Effector memory CD4-positive, alpha-beta T cell (primary cell): ENCODE data around the gene MT1HL1.

ENCODE experiments used
- DNase-seq, 3 donors: peaks; one replicate each; pipeline ENCODE4 v3.0.0-alpha.2; 2020
- H3K27ac ChIP-seq: 2 replicates; pipeline ENCODE4 v1.7.0; 2013; ENCODE audit warnings: mild to moderate bottlenecking, low read length, moderate library complexity; ENCODE audit not compliant: insufficient read depth, poor library complexity, severe bottlenecking
- H3K27me3 ChIP-seq: replicated peaks from 2 replicates; pipeline ENCODE4 v1.7.0; 2013; ENCODE audit warnings: mild to moderate bottlenecking, low read length; ENCODE audit not compliant: insufficient read depth, control insufficient read depth, poor library complexity, severe bottlenecking
- H3K36me3 ChIP-seq: 2 replicates; pipeline ENCODE4 v1.7.0; 2013; ENCODE audit warnings: mild to moderate bottlenecking, low read length, moderate library complexity; ENCODE audit not compliant: control insufficient read depth, insufficient read depth
- H3K4me1 ChIP-seq: 2 replicates; pipeline ENCODE4 v1.7.0; 2013; ENCODE audit warnings: low read length, mild to moderate bottlenecking; ENCODE audit not compliant: control insufficient read depth, insufficient read depth, poor library complexity, severe bottlenecking
- H3K4me3 ChIP-seq: 2 replicates; pipeline ENCODE4 v1.7.0; 2013; ENCODE audit warnings: low read length, low read depth, mild to moderate bottlenecking; ENCODE audit not compliant: insufficient read depth, poor library complexity, severe bottlenecking
- H3K9me3 ChIP-seq: 2 replicates; pipeline ENCODE4 v1.7.0; 2013; ENCODE audit warnings: mild to moderate bottlenecking, low read length, moderate library complexity; ENCODE audit not compliant: control insufficient read depth

MT1HL1 gene

GRCh38 chr1:237025358-237026074, 21.3 kb upstream of the MT1HL1 start:
- H3K9me3 ChIP-seq, result no peaks in the 10 kb centered on the region
- no peak overlapping the region for H3K4me3 ChIP-seq
- H3K27ac ChIP-seq, result no peak overlapping the region

GRCh38 chr1:237018896-237019295, 14.7 kb upstream of the MT1HL1 start:
- no peaks in the 10 kb centered on the region for H3K27me3 ChIP-seq
- H3K36me3 ChIP-seq, result no peaks in the 10 kb centered on the region
- no peaks in the 10 kb centered on the region for H3K9me3 ChIP-seq
- H3K4me3 ChIP-seq, result no peak overlapping the region
- no peaks in the 10 kb centered on the region for H3K4me1 ChIP-seq
- no peak overlapping the region for H3K27ac ChIP-seq
- DNase-seq, result no peak

More at GRCh38 chr1:237025358-237026074, 21.3 kb upstream of the MT1HL1 start:
- Histone ChIP-seq H3K27me3 (peaks cover 5% of the 10 kb centered on the region), H3K4me1 (no peaks in the 10 kb centered on the region), H3K36me3 (no peaks in the 10 kb centered on the region)
- no peak for DNase-seq

GRCh38 chr1:237016626-237017025, 12.4 kb upstream of the MT1HL1 start:
- peaks cover 3% of the 10 kb centered on the region for H3K27me3 ChIP-seq
- H3K4me1 ChIP-seq, result no peaks in the 10 kb centered on the region
- DNase-seq, result no peak
- no peak overlapping the region for H3K27ac ChIP-seq
- H3K4me3 ChIP-seq, result no peak overlapping the region
- no peaks in the 10 kb centered on the region for H3K9me3 ChIP-seq
- H3K36me3 ChIP-seq, result no peaks in the 10 kb centered on the region

- Histone ChIP-seq H3K4me1 (no peaks in the 10 kb centered on the region), H3K27ac (no peak overlapping the region), H3K4me3 (no peak overlapping the region), H3K36me3 (no peaks in the 10 kb centered on the region), H3K9me3 (no peaks in the 10 kb centered on the region), H3K27me3 (peaks cover 3% of the 10 kb centered on the region)
- DNase-seq, result no peak
Observed at GRCh38 chr1:237013608-237014007, 9.4 kb upstream of the MT1HL1 start.

- no peak overlapping the region for H3K4me3 ChIP-seq
- no peak overlapping the region for H3K27ac ChIP-seq
- H3K36me3 ChIP-seq, result no peaks in the 10 kb centered on the region
- DNase-seq, result no peak
- no peaks in the 10 kb centered on the region for H3K9me3 ChIP-seq
- H3K4me1 ChIP-seq, result no peaks in the 10 kb centered on the region
- H3K27me3 ChIP-seq, result peaks cover 3% of the 10 kb centered on the region
Observed at GRCh38 chr1:237012788-237013383, 8.6 kb upstream of the MT1HL1 start.

- DNase-seq, result no peak
- H3K9me3 ChIP-seq, result no peaks in the 10 kb centered on the region
- H3K27me3 ChIP-seq, result peaks cover 3% of the 10 kb centered on the region
- no peaks in the 10 kb centered on the region for H3K36me3 ChIP-seq
- no peaks in the 10 kb centered on the region for H3K4me1 ChIP-seq
- no peak overlapping the region for H3K4me3 ChIP-seq
- no peak overlapping the region for H3K27ac ChIP-seq
Observed at GRCh38 chr1:237012361-237012760, 8.1 kb upstream of the MT1HL1 start.

GRCh38 chr1:237011432-237011831, 7.2 kb upstream of the MT1HL1 start:
- H3K4me1 ChIP-seq, result no peaks in the 10 kb centered on the region

GRCh38 chr1:237009611-237010010, 5.4 kb upstream of the MT1HL1 start:
- Histone ChIP-seq H3K9me3 (no peaks in the 10 kb centered on the region), H3K4me3 (no peak overlapping the region), H3K27me3 (peaks cover 3% of the 10 kb centered on the region), H3K36me3 (no peaks in the 10 kb centered on the region), H3K27ac (no peak overlapping the region), H3K4me1 (no peaks in the 10 kb centered on the region)
- no peak for DNase-seq

More at GRCh38 chr1:237011432-237011831, 7.2 kb upstream of the MT1HL1 start:
- H3K27me3 ChIP-seq, result peaks cover 3% of the 10 kb centered on the region
- no peaks in the 10 kb centered on the region for H3K36me3 ChIP-seq
- H3K4me3 ChIP-seq, result no peak overlapping the region
- no peak for DNase-seq
- no peaks in the 10 kb centered on the region for H3K9me3 ChIP-seq
- H3K27ac ChIP-seq, result no peak overlapping the region

- no peak overlapping the region for H3K27ac ChIP-seq
- no peaks in the 10 kb centered on the region for H3K27me3 ChIP-seq
- DNase-seq, result no peak
- no peaks in the 10 kb centered on the region for H3K4me1 ChIP-seq
- no peaks in the 10 kb centered on the region for H3K36me3 ChIP-seq
- H3K9me3 ChIP-seq, result no peaks in the 10 kb centered on the region
- H3K4me3 ChIP-seq, result no peak overlapping the region
Observed at GRCh38 chr1:237007147-237007881, 3.1 kb upstream of the MT1HL1 start.

GRCh38 chr1:237005674-237006073, 1.4 kb upstream of the MT1HL1 start:
- Histone ChIP-seq H3K27me3 (no peaks in the 10 kb centered on the region), H3K36me3 (no peaks in the 10 kb centered on the region), H3K4me3 (no peak overlapping the region), H3K27ac (no peak overlapping the region), H3K9me3 (no peaks in the 10 kb centered on the region), H3K4me1 (no peaks in the 10 kb centered on the region)
- DNase-seq, result no peak
